SK-N-SH treated with all-trans-retinoic acid at 6 μM for 48 hours (cell line): ENCODE measurements around the gene TXNDC9.
"Not testable (repeated sequence)": the region's sequence is repeated elsewhere in the genome, so short reads cannot be mapped to it uniquely, and the experiment has no call there.

Source experiments
- ATAC-seq: fragments of 200-7000 bp; cut with Tn5 transposase; 3 replicates; pipeline ENCODE4 v1.9.1; 2020; ENCODE audit warnings: mild to moderate bottlenecking, moderate library complexity
- ARNTL ChIP-seq: fragments of 450-650 bp; formaldehyde crosslinking; IDR thresholded peaks from 2 replicates; pipeline ENCODE4 v1.5.0; 2020; ENCODE audit warnings: low read depth, mild to moderate bottlenecking, moderate library complexity, borderline replicate concordance
- BACH2 ChIP-seq: fragments of 250-450 bp; sonication (Bioruptor Pico); IDR thresholded peaks from 2 replicates; pipeline ENCODE4 v1.9.0; 2021; ENCODE audit warnings: mild to moderate bottlenecking, borderline replicate concordance
- CREB5 ChIP-seq: fragments of 250-450 bp; sonication (Bioruptor Pico); IDR thresholded peaks from 2 replicates; pipeline ENCODE4 v1.5.1; 2020; ENCODE audit warnings: low read depth, mild to moderate bottlenecking, moderate library complexity
- CSRNP3 ChIP-seq: fragments of 250-450 bp; sonication (Bioruptor Pico); IDR thresholded peaks from 2 replicates; pipeline ENCODE4 v1.5.1; 2021; ENCODE audit warnings: mild to moderate bottlenecking, moderate library complexity
- ESRRG ChIP-seq: fragments of 250-450 bp; sonication (Bioruptor Pico); IDR thresholded peaks from 2 replicates; pipeline ENCODE4 v1.6.1; 2021; ENCODE audit warnings: mild to moderate bottlenecking
- GLIS3 ChIP-seq: fragments of 250-450 bp; sonication (Bioruptor Pico); IDR thresholded peaks from 2 replicates; pipeline ENCODE4 v1.5.0; 2020; ENCODE audit warnings: mild to moderate bottlenecking, moderate library complexity
- ISL1 ChIP-seq: fragments of 250-450 bp; sonication (Bioruptor Pico); IDR thresholded peaks from 2 replicates; pipeline ENCODE4 v2.1.2; 2022; ENCODE audit warnings: mild to moderate bottlenecking, moderate library complexity
- OSR1 ChIP-seq: fragments of 250-450 bp; sonication (Bioruptor Pico); IDR thresholded peaks from 2 replicates; pipeline ENCODE4 v1.8.0; 2022; ENCODE audit warnings: moderate library complexity, mild to moderate bottlenecking, inconsistent platforms
- PATZ1 ChIP-seq: fragments of 250-450 bp; sonication (Bioruptor Pico); IDR thresholded peaks from 2 replicates; pipeline ENCODE4 v1.8.0; 2020; ENCODE audit warnings: mild to moderate bottlenecking, moderate library complexity, borderline replicate concordance
- POU6F1 ChIP-seq: fragments of 250-450 bp; sonication (Bioruptor Pico); IDR thresholded peaks from 2 replicates; pipeline ENCODE4 v1.8.0; 2021; ENCODE audit warnings: low read depth, mild to moderate bottlenecking, moderate library complexity, borderline replicate concordance
- PPARA ChIP-seq: fragments of 250-450 bp; sonication (Bioruptor Pico); IDR thresholded peaks from 2 replicates; pipeline ENCODE4 v1.5.0; 2020; ENCODE audit warnings: mild to moderate bottlenecking, borderline replicate concordance
- RARB ChIP-seq: fragments of 250-450 bp; sonication (Bioruptor Pico); IDR thresholded peaks from 2 replicates; pipeline ENCODE4 v1.8.0; 2021; ENCODE audit warnings: mild to moderate bottlenecking, moderate library complexity
- SNAI2 ChIP-seq: fragments of 250-450 bp; sonication (Bioruptor Pico); IDR thresholded peaks from 2 replicates; pipeline ENCODE4 v1.5.0; 2020; ENCODE audit warnings: mild to moderate bottlenecking, moderate library complexity
- TCF4 ChIP-seq: fragments of 250-450 bp; sonication (Bioruptor Pico); IDR thresholded peaks from 2 replicates; pipeline ENCODE4 v1.8.0; 2021; ENCODE audit warnings: mild to moderate bottlenecking, moderate library complexity, borderline replicate concordance
- TOX ChIP-seq: fragments of 250-450 bp; sonication (Bioruptor Pico); IDR thresholded peaks from 2 replicates; pipeline ENCODE4 v1.8.0; 2021; ENCODE audit warnings: mild to moderate bottlenecking, moderate library complexity, borderline replicate concordance
- TSHZ2 ChIP-seq: fragments of 250-450 bp; sonication (Bioruptor Pico); IDR thresholded peaks from 2 replicates; pipeline ENCODE4 v1.5.0; 2020; ENCODE audit warnings: mild to moderate bottlenecking, moderate library complexity
- ZC3H10 ChIP-seq: fragments of 250-450 bp; sonication (Bioruptor Pico); IDR thresholded peaks from 2 replicates; pipeline ENCODE4 v1.5.1; 2021; ENCODE audit warnings: mild to moderate bottlenecking, moderate library complexity
- ZFP3 ChIP-seq: fragments of 250-450 bp; sonication (Bioruptor Pico); IDR thresholded peaks from 2 replicates; pipeline ENCODE4 v1.5.0; 2020; ENCODE audit warnings: mild to moderate bottlenecking, moderate library complexity
- ZNF70 ChIP-seq: fragments of 450-650 bp; formaldehyde crosslinking; IDR thresholded peaks from 2 replicates; pipeline ENCODE4 v1.5.0; 2020; ENCODE audit warnings: mild to moderate bottlenecking, moderate library complexity
- ZNF8 ChIP-seq: fragments of 450-650 bp; formaldehyde crosslinking; IDR thresholded peaks from 2 replicates; pipeline ENCODE4 v1.5.0; 2020; ENCODE audit warnings: mild to moderate bottlenecking, moderate library complexity

The TXNDC9 gene

GRCh38 chr2:99337113-99338028, 1.2 kb upstream of the TXNDC9 start, which contains the start of gene EIF5B:
Gene EIF5B (plus strand): TSS chr2:99337389. CDS start chr2:99337555, 166 bp downstream.
- TF ChIP-seq TSHZ2 (CRISPR knock-in tag) (0 out of 2 replicates have a peak, but pooled peaks have one; percentile 34), PATZ1 (CRISPR knock-in tag) (no peak)
- ATAC-seq: peak; percentile 90

- TF ChIP-seq ZC3H10 (CRISPR knock-in tag) (no peak), BACH2 (CRISPR knock-in tag) (no peak), RARB (CRISPR knock-in tag) (no peak), GLIS3 (CRISPR knock-in tag) (no peak)
- TF ChIP-seq, all 23 proteins: peak for 0
- peak; percentile 42 for ATAC-seq
Measured at GRCh38 chr2:99336804-99337112, 625 bp upstream of the TXNDC9 start.

- ATAC-seq: no peak
- TF ChIP-seq BACH2 (CRISPR knock-in tag) (no peak), PPARA (no peak), RARB (CRISPR knock-in tag) (no peak), CREB5 (CRISPR knock-in tag) (no peak), OSR1 (CRISPR knock-in tag) (no peak), TSHZ2 (CRISPR knock-in tag) (no peak), ZFP3 (CRISPR knock-in tag) (no peak), POU6F1 (no peak), SNAI2 (no peak), TOX (CRISPR knock-in tag) (no peak), ESRRG (CRISPR knock-in tag) (no peak), ISL1 (CRISPR knock-in tag) (no peak), CSRNP3 (CRISPR knock-in tag) (no peak), PATZ1 (CRISPR knock-in tag) (no peak), ARNTL (CRISPR knock-in tag) (no peak), ZNF70 (no peak), GLIS3 (CRISPR knock-in tag) (no peak), ZNF8 (CRISPR knock-in tag) (no peak), TCF4 (no peak)
Measured at GRCh38 chr2:99325384-99325783, 10.7 kb downstream of the TXNDC9 start.

GRCh38 chr2:99317873-99318200, 18.3 kb downstream of the TXNDC9 start:
- not testable (repeated sequence) for ATAC-seq
